OCI-LY7 (cell line): ENCODE results near the gene TMEM51. TPM values are rescaled to one million over a fixed set of nuclear protein-coding genes. Genes with fewer than 3 reads are reported as not detected.

Experiments used
- BruUV-seq: library from RNA; stranded (reverse); fragments of 400-500 nt; replicated peaks from 2 replicates; lab custom pipeline; 2021; lab: Mats Ljungman, UMichigan
- CTCF ChIA-PET: fragments of 300-600 bp; sonication (Branson Sonifier 250); formaldehyde crosslinking; loops from one replicate; lab custom pipeline; 2022; ENCODE audit warnings: antibody characterized with exemption; ENCODE audit not compliant: unreplicated experiment; lab: Charles Lee
- POLR2A ChIA-PET: fragments of 300-600 bp; sonication (Branson Sonifier 250); formaldehyde crosslinking; loops from one replicate; lab custom pipeline; 2022; ENCODE audit warnings: antibody characterized with exemption; lab: Charles Lee
- DNase-seq: peaks from one replicate; pipeline ENCODE4 v3.0.0-alpha.2; 2015; ENCODE audit warnings: low spot score
- H2AFZ ChIP-seq: fragments of 200-600 bp; sonication (generic), shearing (Covaris generic); 2 replicates; pipeline ENCODE4 v1.6.1; 2014; ENCODE audit warnings: mild to moderate bottlenecking, antibody characterized with exemption, low read length, moderate library complexity
- H3K27ac ChIP-seq: fragments of 200-600 bp; sonication (generic); 2 replicates; pipeline ENCODE4 v1.5.1; 2014; ENCODE audit warnings: mixed run types, low read depth, mild to moderate bottlenecking, moderate library complexity, low read length, inconsistent platforms; ENCODE audit not compliant: poor library complexity, severe bottlenecking
- H3K36me3 ChIP-seq: fragments of 200-600 bp; sonication (generic); 2 replicates; pipeline ENCODE4 v1.6.1; 2014; ENCODE audit warnings: mild to moderate bottlenecking, antibody characterized with exemption, low read length, moderate library complexity, mixed read lengths; ENCODE audit not compliant: insufficient read depth
- H3K4me1 ChIP-seq: fragments of 200-600 bp; sonication (generic); 2 replicates; pipeline ENCODE4 v1.5.1; 2014; ENCODE audit warnings: mild to moderate bottlenecking, low read length; ENCODE audit not compliant: insufficient read depth, poor library complexity, severe bottlenecking
- H3K4me2 ChIP-seq: fragments of 200-600 bp; sonication (generic); 2 replicates; pipeline ENCODE4 v1.6.1; 2014; ENCODE audit warnings: mild to moderate bottlenecking, low read length
- H3K4me3 ChIP-seq: fragments of 200-600 bp; sonication (generic); 2 replicates; pipeline ENCODE4 v1.5.1; 2014; ENCODE audit warnings: mild to moderate bottlenecking, low read depth, low read length; ENCODE audit not compliant: poor library complexity, severe bottlenecking
- H3K79me2 ChIP-seq: fragments of 200-600 bp; sonication (generic); 2 replicates; pipeline ENCODE4 v1.6.1; 2016; ENCODE audit warnings: low read depth, mild to moderate bottlenecking, low read length, moderate library complexity, mixed read lengths; ENCODE audit not compliant: insufficient read depth
- H3K9me2 ChIP-seq: fragments of 200-600 bp; sonication (generic); 2 replicates; pipeline ENCODE4 v1.6.1; 2016; ENCODE audit warnings: mild to moderate bottlenecking, low read length, mixed read lengths; ENCODE audit not compliant: insufficient read depth
- H3K9me3 ChIP-seq: fragments of 200-600 bp; sonication (generic); 2 replicates; pipeline ENCODE4 v1.6.1; 2014; ENCODE audit warnings: mild to moderate bottlenecking, mixed run types, low read length, mixed read lengths
- H4K20me1 ChIP-seq: fragments of 200-600 bp; sonication (generic); 2 replicates; pipeline ENCODE4 v1.6.1; 2014; ENCODE audit warnings: mild to moderate bottlenecking, antibody characterized with exemption, low read length, moderate library complexity, mixed read lengths; ENCODE audit not compliant: insufficient read depth
- CTCF ChIP-seq: fragments of 200-600 bp; sonication (generic); conservative IDR thresholded peaks from 2 replicates; pipeline ENCODE4 v1.5.1; 2014; ENCODE audit warnings: mild to moderate bottlenecking, antibody characterized with exemption, low read length, moderate library complexity, mixed read lengths
- EZH2phosphoT487 ChIP-seq: fragments of 200-600 bp; sonication (generic); IDR thresholded peaks from 2 replicates; pipeline ENCODE4 v1.6.1; 2018; ENCODE audit warnings: low read depth, borderline replicate concordance, mild to moderate bottlenecking, mixed run types, antibody characterized with exemption, low read length, moderate library complexity, mixed read lengths
- intact Hi-C: fragments of 100-400 bp; cut with micrococcal nuclease; formaldehyde crosslinking; loops from one replicate; pipeline ENCODE4 v1.10.0; 2022; ENCODE audit not compliant: unreplicated experiment
- total RNA-seq, 2 experiments: library from RNA; depleted of rRNA in 1 of 2; stranded (reverse); fragments of >200 nt in 1 of 2; shearing (Covaris generic) in 1 of 2; gene quantifications; 2 replicates each; pipeline ENCODE4 v1.2.3, GENCODE V29; 2014 to 2022

The TMEM51 gene
- total RNA-seq, 2 experiments from 2014 or later, result not detected

DNA sequence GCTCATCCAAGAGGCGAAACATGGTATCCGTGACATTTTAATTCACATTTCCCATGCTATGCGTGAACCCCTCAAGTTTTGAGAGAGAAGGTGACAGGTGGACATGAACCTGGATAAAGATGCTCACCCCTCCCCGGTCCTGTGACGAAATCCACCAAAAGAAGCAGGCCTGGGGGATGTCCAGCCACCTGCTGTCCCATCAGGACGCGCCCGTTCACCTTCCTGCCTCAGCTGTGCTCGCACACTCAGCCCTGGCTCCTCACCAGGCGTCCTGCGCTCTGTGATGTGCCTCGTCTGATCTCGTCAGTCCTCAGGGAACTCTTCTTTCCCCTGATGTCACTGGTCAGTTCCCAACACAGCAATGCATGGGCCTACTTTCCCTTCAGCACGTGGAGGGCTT, 103.8 kb downstream of the TMEM51 start:
- H2AFZ ChIP-seq, result no peak overlapping the region
- no peak overlapping the region for H3K4me2 ChIP-seq
- intact Hi-C loops, result no loop called here
- no peak overlapping the region for H3K4me3 ChIP-seq
- H3K36me3 ChIP-seq, result no peaks in the 10 kb centered on the region
- TF ChIP-seq EZH2phosphoT487, result no peak
- TF ChIP-seq CTCF, result no peak
- H4K20me1 ChIP-seq, result no peaks in the 10 kb centered on the region
- H3K9me2 ChIP-seq, result no peaks in the 10 kb centered on the region
- no peak for DNase-seq
- no TSS peak for BruUV-seq
- CTCF ChIA-PET, result no interaction called here
- H3K27ac ChIP-seq, result no peak overlapping the region
- no peaks in the 10 kb centered on the region for H3K79me2 ChIP-seq
- H3K9me3 ChIP-seq, result no peaks in the 10 kb centered on the region
- H3K4me1 ChIP-seq, result no peaks in the 10 kb centered on the region
- POLR2A ChIA-PET, result no interaction called here

DNA sequence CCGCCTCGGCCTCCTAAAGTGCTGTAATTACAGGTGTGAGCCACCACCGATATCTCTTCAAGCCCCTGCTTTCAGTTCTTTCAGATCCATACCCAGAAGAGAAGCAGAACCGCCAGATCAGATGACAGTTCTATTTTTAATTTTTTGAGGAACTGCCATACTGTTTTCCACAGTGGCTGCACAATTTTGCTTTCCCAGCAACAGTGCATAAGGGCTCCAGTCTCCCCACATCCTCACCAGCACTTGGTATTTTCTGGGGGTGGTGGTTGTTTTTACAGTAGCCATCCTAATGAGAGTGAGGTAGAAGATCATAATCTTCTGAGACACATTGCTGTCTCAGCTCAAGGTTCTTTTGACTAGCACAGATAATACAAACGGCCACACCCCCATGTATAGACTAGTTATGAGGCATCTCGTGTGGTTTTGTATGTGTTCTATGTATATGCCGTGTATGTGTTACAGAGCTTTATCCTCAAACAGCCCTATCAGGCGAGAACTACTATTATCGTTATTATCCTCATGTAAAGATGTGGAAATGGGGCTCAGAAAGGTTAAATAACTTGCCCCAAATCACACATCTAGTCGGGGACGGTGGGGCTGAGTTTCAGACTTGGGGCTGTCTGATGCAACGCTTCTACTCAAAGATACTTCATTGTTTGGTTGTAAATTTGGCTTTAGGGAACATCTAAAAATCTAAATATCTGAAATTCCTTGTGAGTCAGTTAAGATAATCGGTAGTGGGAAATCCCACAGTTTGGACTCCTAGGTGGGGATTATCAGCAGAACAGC, 105.5 kb downstream of the TMEM51 start:
- Histone ChIP-seq H3K27ac (no peak overlapping the region), H3K36me3 (no peaks in the 10 kb centered on the region), H3K9me2 (no peaks in the 10 kb centered on the region), H3K4me3 (no peak overlapping the region), H3K4me2 (no peak overlapping the region), H4K20me1 (no peaks in the 10 kb centered on the region), H3K9me3 (no peaks in the 10 kb centered on the region), H3K79me2 (no peaks in the 10 kb centered on the region), H2AFZ (no peak overlapping the region), H3K4me1 (no peaks in the 10 kb centered on the region)
- TF ChIP-seq EZH2phosphoT487, result no peak
- no peak for TF ChIP-seq CTCF
- DNase-seq, result no peak
- ChIA-PET CTCF (no interaction called here), POLR2A (no interaction called here)
- BruUV-seq, result no TSS peak
- intact Hi-C loops, result no loop called here

DNA sequence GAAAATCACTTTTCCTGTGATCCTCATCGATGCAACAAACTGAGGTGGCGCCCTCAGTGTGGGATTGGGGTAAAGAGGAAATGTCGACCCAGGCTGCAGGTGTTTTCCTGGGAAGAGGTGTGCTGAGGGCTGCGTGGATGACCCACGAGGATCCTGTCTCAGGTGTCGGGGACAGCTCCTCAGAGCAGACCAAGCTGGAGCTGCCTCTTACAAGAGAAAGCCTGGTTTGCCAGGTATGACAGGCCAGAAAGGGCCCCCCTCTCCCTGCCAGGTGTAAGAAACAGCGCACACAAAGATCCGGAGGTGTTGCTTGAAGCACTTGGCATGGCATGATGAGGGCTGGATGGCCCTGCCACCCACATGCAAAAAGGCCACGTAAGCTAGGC, 106.1 kb downstream of the TMEM51 start:
- ChIA-PET CTCF (no interaction called here), POLR2A (no interaction called here)
- intact Hi-C loops, result no loop called here
- Histone ChIP-seq H3K4me3 (no peak overlapping the region), H3K27ac (no peak overlapping the region), H3K4me1 (no peaks in the 10 kb centered on the region), H4K20me1 (no peaks in the 10 kb centered on the region), H2AFZ (no peak overlapping the region), H3K9me3 (no peaks in the 10 kb centered on the region), H3K4me2 (no peak overlapping the region), H3K9me2 (no peaks in the 10 kb centered on the region), H3K36me3 (no peaks in the 10 kb centered on the region), H3K79me2 (no peaks in the 10 kb centered on the region)
- TF ChIP-seq CTCF (no peak), EZH2phosphoT487 (no peak)
- no peak for DNase-seq
- no TSS peak for BruUV-seq
